GM18873 (cell line): ENCODE measurements around the gene CCDC12.
"Not testable (repeated sequence)": the region's sequence is repeated elsewhere in the genome, so short reads cannot be mapped to it uniquely, and the experiment has no call there.

ENCODE experiments used
- ATAC-seq: cut with Tn5 transposase; IDR thresholded peaks from one replicate; pipeline ENCODE4 v1.9.1; 2021; ENCODE audit warnings: mild to moderate bottlenecking, moderate library complexity, moderate number of reproducible peaks; ENCODE audit not compliant: unreplicated experiment, low FRiP score

Gene CCDC12

GRCh38 chr3:46984591-46985459 lies 8.3 kb upstream of the CCDC12 start:
- no peak for ATAC-seq

- no peak for ATAC-seq
These were observed 6.0 kb upstream of the CCDC12 start for GRCh38 chr3:46982546-46982945.

- ATAC-seq = no peak
These were observed 5.5 kb upstream of the CCDC12 start for GRCh38 chr3:46981932-46982471.

- ATAC-seq = peak; percentile 1
These were observed 3.5 kb upstream of the CCDC12 start for GRCh38 chr3:46979958-46980497.

- peak; percentile 65 for ATAC-seq
These were observed 2.7 kb upstream of the CCDC12 start, which contains the start of gene NBEAL2 for GRCh38 chr3:46978985-46979944. Gene NBEAL2, plus strand, starts transcription at chr3:46979666. Its CDS starts 196 bp downstream, at chr3:46979862.

- ATAC-seq = no peak
These were observed 1.8 kb upstream of the CCDC12 start for GRCh38 chr3:46978381-46978780.

GRCh38 chr3:46977811-46978195 lies 1.3 kb upstream of the CCDC12 start:
- no peak for ATAC-seq

GRCh38 chr3:46974421-46975171 lies 1.9 kb downstream of the CCDC12 start:
- no peak for ATAC-seq

- no peak for ATAC-seq
These were observed 4.1 kb downstream of the CCDC12 start for GRCh38 chr3:46972396-46972795.

GRCh38 chr3:46971742-46972141 lies 4.8 kb downstream of the CCDC12 start:
- ATAC-seq = no peak

GRCh38 chr3:46971151-46971550 lies 5.4 kb downstream of the CCDC12 start:
- no peak for ATAC-seq

- no peak for ATAC-seq
These were observed 6.0 kb downstream of the CCDC12 start for GRCh38 chr3:46970391-46971091.

GRCh38 chr3:46968783-46969428 lies 7.6 kb downstream of the CCDC12 start:
- no peak for ATAC-seq

- ATAC-seq = no peak
These were observed 9.7 kb downstream of the CCDC12 start for GRCh38 chr3:46966811-46967210.

- ATAC-seq = no peak
These were observed 11.4 kb downstream of the CCDC12 start for GRCh38 chr3:46965151-46965550.

GRCh38 chr3:46964038-46964590 lies 12.4 kb downstream of the CCDC12 start:
- ATAC-seq = not testable (repeated sequence)

- no peak for ATAC-seq
These were observed 13.6 kb downstream of the CCDC12 start for GRCh38 chr3:46962990-46963389.

GRCh38 chr3:46962427-46962826 lies 14.1 kb downstream of the CCDC12 start:
- no peak for ATAC-seq
